ENCODE data around the gene SPG7.

DNA sequence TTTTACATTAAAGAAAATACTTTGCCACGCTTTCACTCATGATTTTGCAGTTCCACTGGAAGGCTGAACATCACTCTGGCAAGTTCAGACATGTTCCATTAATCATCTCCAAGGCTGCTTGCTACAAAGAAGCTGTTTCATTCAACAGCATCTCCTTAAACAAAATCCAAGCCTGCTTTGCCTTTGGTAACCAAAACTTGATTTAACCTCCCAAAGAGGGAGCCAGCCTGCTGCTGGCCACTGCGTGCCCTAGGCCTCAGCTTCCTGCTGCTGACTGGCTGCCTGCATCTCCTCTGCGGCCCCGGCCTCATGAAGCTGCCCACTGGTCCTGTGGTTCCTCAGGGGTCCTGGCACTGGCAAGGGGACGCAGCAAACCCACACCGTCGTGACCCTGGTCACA lies 49.7 kb upstream of the SPG7 start:
- TF ChIP-seq TAF1 (IDR thresholded peaks at IDR 0.05; ENCODE audit: low read depth) (no peak), CEBPB (IDR thresholded peaks at IDR 0.05) (no peak), CREB1 (IDR thresholded peaks at IDR 0.05; ENCODE audit: low read depth) (no peak), ZBTB7A (IDR thresholded peaks at IDR 0.05; ENCODE audit: low read depth) (no peak), RAD21 (IDR thresholded peaks at IDR 0.05; ENCODE audit: low read depth) (no peak), EGR1 (IDR thresholded peaks at IDR 0.05) (no peak), EP300 (IDR thresholded peaks at IDR 0.05; ENCODE audit: borderline replicate concordance) (no peak), NFIC (IDR thresholded peaks at IDR 0.05) (no peak), YY1 (IDR thresholded peaks at IDR 0.05; ENCODE audit: low read depth) (no peak), FOXM1 (IDR thresholded peaks at IDR 0.05; ENCODE audit: borderline replicate concordance, low read depth) (no peak), TCF12 (IDR thresholded peaks at IDR 0.05; ENCODE audit: low read depth) (no peak)
- TF ChIP-seq, protein P1, sequence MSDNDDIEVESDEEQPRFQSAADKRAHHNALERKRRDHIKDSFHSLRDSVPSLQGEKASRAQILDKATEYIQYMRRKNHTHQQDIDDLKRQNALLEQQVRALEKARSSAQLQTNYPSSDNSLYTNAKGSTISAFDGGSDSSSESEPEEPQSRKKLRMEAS (IDR thresholded peaks at IDR 0.05): no peak
- TF ChIP-seq, protein P2, sequence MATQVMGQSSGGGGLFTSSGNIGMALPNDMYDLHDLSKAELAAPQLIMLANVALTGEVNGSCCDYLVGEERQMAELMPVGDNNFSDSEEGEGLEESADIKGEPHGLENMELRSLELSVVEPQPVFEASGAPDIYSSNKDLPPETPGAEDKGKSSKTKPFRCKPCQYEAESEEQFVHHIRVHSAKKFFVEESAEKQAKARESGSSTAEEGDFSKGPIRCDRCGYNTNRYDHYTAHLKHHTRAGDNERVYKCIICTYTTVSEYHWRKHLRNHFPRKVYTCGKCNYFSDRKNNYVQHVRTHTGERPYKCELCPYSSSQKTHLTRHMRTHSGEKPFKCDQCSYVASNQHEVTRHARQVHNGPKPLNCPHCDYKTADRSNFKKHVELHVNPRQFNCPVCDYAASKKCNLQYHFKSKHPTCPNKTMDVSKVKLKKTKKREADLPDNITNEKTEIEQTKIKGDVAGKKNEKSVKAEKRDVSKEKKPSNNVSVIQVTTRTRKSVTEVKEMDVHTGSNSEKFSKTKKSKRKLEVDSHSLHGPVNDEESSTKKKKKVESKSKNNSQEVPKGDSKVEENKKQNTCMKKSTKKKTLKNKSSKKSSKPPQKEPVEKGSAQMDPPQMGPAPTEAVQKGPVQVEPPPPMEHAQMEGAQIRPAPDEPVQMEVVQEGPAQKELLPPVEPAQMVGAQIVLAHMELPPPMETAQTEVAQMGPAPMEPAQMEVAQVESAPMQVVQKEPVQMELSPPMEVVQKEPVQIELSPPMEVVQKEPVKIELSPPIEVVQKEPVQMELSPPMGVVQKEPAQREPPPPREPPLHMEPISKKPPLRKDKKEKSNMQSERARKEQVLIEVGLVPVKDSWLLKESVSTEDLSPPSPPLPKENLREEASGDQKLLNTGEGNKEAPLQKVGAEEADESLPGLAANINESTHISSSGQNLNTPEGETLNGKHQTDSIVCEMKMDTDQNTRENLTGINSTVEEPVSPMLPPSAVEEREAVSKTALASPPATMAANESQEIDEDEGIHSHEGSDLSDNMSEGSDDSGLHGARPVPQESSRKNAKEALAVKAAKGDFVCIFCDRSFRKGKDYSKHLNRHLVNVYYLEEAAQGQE (IDR thresholded peaks at IDR 0.05; ENCODE audit: low read depth): no peak

Measured in Ishikawa (cell line).